ENCODE measurements around the gene TMPRSS6. TPM values are rescaled to one million over a fixed set of nuclear protein-coding genes. Genes with fewer than 3 reads are reported as not detected.

TMPRSS6 gene
- total and polyA plus RNA-seq, 2 of the 8 experiments (the other 6 are each of a cell fraction or from before 2014, with no cell fraction given): 0.02 TPM; not detected in 1

DNA sequence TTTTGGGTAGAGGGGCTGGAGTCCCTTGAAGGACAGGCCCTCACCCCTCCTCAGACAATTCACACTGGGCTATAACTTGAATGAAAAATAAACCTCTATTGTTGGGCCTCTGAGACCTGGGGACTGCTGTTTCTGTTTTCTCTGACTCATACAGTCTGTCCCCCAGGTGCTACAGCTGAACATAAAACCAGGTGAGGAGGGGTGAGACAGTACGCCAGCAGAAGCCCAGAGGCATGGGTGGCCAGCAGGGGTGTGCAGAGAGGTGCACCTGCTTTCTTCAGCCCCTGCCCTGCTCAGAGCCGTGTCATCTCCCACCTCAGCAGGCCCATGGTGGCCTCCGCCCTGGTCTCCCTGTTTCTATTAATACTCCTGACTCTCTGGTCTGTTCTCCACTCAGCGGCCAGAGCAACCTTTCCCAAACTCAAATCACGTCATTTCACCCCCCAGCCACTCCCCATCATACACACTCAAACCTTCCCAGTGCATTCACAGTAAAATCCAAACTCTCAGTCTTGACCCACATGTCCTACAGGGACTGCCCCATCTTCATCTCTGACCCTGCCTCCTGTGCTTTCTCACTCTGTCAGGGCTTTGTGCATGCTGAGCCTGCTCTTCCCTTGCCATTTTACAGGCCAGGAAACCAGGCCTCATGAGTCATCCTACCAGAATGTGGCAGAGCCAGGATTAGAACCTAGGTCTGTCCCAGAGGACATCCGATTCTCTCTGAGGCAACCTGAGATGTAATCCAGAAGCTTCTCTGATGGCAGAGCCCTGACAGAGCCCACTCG is 45.6 kb upstream of the TMPRSS6 start:
- Histone ChIP-seq H3K18ac (ENCODE audit: extremely low read depth, low read length) (no peak overlapping the region), H3K23me2 (ENCODE audit: low read depth, low read length) (no peaks in the 10 kb centered on the region), H3K4me1 (replicated peaks in 1 of 4; ENCODE audit: control insufficient read depth in 3 of 4, insufficient read depth in 4 of 4, low read length in 3 of 4) (no peaks in the 10 kb centered on the region; a peak in 2 of 7 replicates), H3K4me3 (ENCODE audit: extremely low read depth in 1 of 4, insufficient read depth in 2 of 4, low read depth in 3 of 4, low read length in 4 of 4) (no peak overlapping the region), H4K5ac (ENCODE audit: insufficient read length, low read depth, low read length) (no peak overlapping the region), H4K91ac (replicated peaks; ENCODE audit: insufficient read length, low read length) (peak overlapping the region; percentile 54), H3K27ac (ENCODE audit: low read depth, low read length) (no peak overlapping the region), H3K36me3 (ENCODE audit: control insufficient read depth in 2 of 4, insufficient read depth in 4 of 4, low read length in 3 of 4) (no peaks in the 10 kb centered on the region), H4K8ac (ENCODE audit: extremely low read depth, insufficient read depth, low read length) (no peak overlapping the region), H3K23ac (ENCODE audit: insufficient read length) (no peak overlapping the region), H3K79me2 (ENCODE audit: control insufficient read depth in 1 of 2, insufficient read depth in 2 of 2, low read length in 2 of 2) (no peaks in the 10 kb centered on the region), H2BK5ac (ENCODE audit: low read depth, low read length) (no peak overlapping the region), H2BK12ac (ENCODE audit: low read depth, low read length) (no peak overlapping the region), H3K9ac (replicated peaks in 1 of 4; ENCODE audit: extremely low read depth in 1 of 4, low read depth in 3 of 4, low read length in 3 of 4) (no peak overlapping the region), H3K79me1 (ENCODE audit: low read depth, low read length) (no peaks in the 10 kb centered on the region), H2AFZ (ENCODE audit: low read length) (no peak overlapping the region), H2BK20ac (ENCODE audit: low read length) (no peak overlapping the region), H4K20me1 (replicated peaks in 1 of 2; ENCODE audit: control insufficient read depth in 1 of 2, insufficient read depth in 2 of 2, low read length in 2 of 2) (no peaks in the 10 kb centered on the region), H2BK15ac (ENCODE audit: low read length) (no peak overlapping the region), H2AK5ac (ENCODE audit: low read depth, low read length) (no peak overlapping the region), H3K9me3 (ENCODE audit: insufficient read depth in 2 of 2, low read depth in 1 of 2, low read length in 1 of 2) (no peaks in the 10 kb centered on the region), H3K14ac (ENCODE audit: insufficient read length) (no peak overlapping the region), H3K4me2 (ENCODE audit: insufficient read depth in 1 of 2, low read depth in 2 of 2, low read length in 2 of 2) (no peak overlapping the region), H3K4ac (replicated peaks; ENCODE audit: insufficient read length, low read depth, low read length) (no peak overlapping the region), H3K56ac (replicated peaks; ENCODE audit: insufficient read length, low read depth, low read length) (no peak overlapping the region), H2BK120ac (replicated peaks; ENCODE audit: low read depth, low read length) (no peak overlapping the region), H3K27me3 (replicated peaks in 1 of 4; ENCODE audit: control insufficient read depth in 3 of 4, extremely low read depth in 1 of 4, insufficient read depth in 3 of 4, low read length in 3 of 4) (no peaks in the 10 kb centered on the region)
- WGBS, 2 experiments (ENCODE audit: extremely low coverage in 1 of 2, insufficient coverage in 1 of 2, insufficient read length in 1 of 2, insufficient replicate concordance in 2 of 2, low coverage in 1 of 2, low lambda C conversion rate in 2 of 2, missing lambda C conversion rate in 1 of 2): 74% methylated on average over 7 of the region's 7 CpGs; no CpG with 5 or more reads in 1 of the 2 experiments
- ChIA-PET CTCF (ENCODE audit: partially characterized antibody) (interaction anchor here (0.5 to 0.9 kb wide), 2 partner anchors 68 to 291 kb away, joined by 3 to 4 read pairs; no protein-coding TSS in a partner anchor), POLR2A (ENCODE audit: partially characterized antibody) (no interaction called here)
- TF ChIP-seq JUND (IDR thresholded peaks at IDR 0.05; ENCODE audit: low read length) (0 out of 2 replicates have a peak, but pooled peaks have one; percentile 49), TBP (IDR thresholded peaks at IDR 0.05; ENCODE audit: low read depth, low read length) (no peak)
- no peak for DNase-seq (ENCODE audit: low read depth in 1 of 2, low spot score in 2 of 2)
- FAIRE-seq: no peak
